ENCODE data around the gene MRPS18A. TPM values are rescaled to one million over a fixed set of nuclear protein-coding genes. Genes with fewer than 3 reads are reported as not detected.

Gene MRPS18A
- total and polyA plus RNA-seq, 2 experiments from 2014 or later, result 58.6 to 62.7 TPM

DNA sequence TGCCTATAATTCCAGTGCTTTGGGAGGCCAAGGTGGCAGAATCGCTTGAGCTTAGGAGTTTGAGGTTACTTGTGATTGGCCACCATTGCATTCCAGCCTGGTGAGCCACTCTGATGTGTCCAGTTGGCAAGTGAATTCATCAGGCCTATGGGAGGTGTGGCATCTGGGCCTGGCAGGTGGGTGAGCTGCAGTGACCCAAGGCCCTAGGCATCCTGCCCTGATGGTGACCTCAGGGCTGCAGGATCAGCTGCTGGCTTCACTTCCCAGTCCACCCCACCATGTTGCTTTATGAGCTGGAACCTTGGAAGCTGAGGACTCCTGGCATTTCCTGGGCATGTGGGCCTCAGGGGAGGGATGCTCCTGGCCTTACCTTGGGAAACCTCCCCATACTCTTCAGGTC lies 22.2 kb downstream of the MRPS18A start:
- no peaks in the 10 kb centered on the region for H3K9me2 ChIP-seq (ENCODE audit: insufficient read depth)
- H3K27me3 ChIP-seq (ENCODE audit: insufficient read depth), result no peaks in the 10 kb centered on the region
- H3K36me3 Mint-ChIP-seq (ENCODE audit: low read depth), result peaks cover 1% of the 10 kb centered on the region; the same call in 2 of the 3 replicates
- no peak for DNase-seq (ENCODE audit: low spot score)
- peaks cover 18% of the 10 kb centered on the region; the same call in 1 of the 2 replicates for H3F3A ChIP-seq (replicated peaks; ENCODE audit: low read depth)
- peaks cover 26% of the 10 kb centered on the region for H3K27me3 Mint-ChIP-seq (ENCODE audit: insufficient read depth, low read depth, poor library complexity)
- H3K4me3 ChIP-seq, result no peak overlapping the region
- H3K9me3 Mint-ChIP-seq, result peaks cover 4% of the 10 kb centered on the region; the same call in 2 of the 3 replicates
- TF ChIP-seq ZNF462 (CRISPR knock-in tag; IDR thresholded peaks at IDR 0.05) (no peak), EZH2phosphoT487 (IDR thresholded peaks at IDR 0.05; ENCODE audit: unreplicated experiment) (no peak), ETS1 (IDR thresholded peaks at IDR 0.05) (no peak), CTCF (conservative IDR thresholded peaks at IDR 0.05; ENCODE audit: low read depth in 2 of 2) (no peak), NANOG (IDR thresholded peaks at IDR 0.05; ENCODE audit: borderline replicate concordance) (no peak), EZH2 (IDR thresholded peaks at IDR 0.05; ENCODE audit: low read depth, unreplicated experiment) (no peak), CREB1 (CRISPR knock-in tag; IDR thresholded peaks at IDR 0.05; ENCODE audit: low read depth) (no peak), JUNB (IDR thresholded peaks at IDR 0.05; ENCODE audit: unreplicated experiment) (no peak), ZNF114 (CRISPR knock-in tag; IDR thresholded peaks at IDR 0.05) (no peak), POLR2AphosphoS5 (IDR thresholded peaks at IDR 0.05; ENCODE audit: low read depth) (no peak), ZNF331 (CRISPR knock-in tag; IDR thresholded peaks at IDR 0.05; ENCODE audit: low read depth) (no peak), STAT1 (IDR thresholded peaks at IDR 0.05; ENCODE audit: unreplicated experiment) (no peak)
- TF ChIP-seq, protein P1, sequence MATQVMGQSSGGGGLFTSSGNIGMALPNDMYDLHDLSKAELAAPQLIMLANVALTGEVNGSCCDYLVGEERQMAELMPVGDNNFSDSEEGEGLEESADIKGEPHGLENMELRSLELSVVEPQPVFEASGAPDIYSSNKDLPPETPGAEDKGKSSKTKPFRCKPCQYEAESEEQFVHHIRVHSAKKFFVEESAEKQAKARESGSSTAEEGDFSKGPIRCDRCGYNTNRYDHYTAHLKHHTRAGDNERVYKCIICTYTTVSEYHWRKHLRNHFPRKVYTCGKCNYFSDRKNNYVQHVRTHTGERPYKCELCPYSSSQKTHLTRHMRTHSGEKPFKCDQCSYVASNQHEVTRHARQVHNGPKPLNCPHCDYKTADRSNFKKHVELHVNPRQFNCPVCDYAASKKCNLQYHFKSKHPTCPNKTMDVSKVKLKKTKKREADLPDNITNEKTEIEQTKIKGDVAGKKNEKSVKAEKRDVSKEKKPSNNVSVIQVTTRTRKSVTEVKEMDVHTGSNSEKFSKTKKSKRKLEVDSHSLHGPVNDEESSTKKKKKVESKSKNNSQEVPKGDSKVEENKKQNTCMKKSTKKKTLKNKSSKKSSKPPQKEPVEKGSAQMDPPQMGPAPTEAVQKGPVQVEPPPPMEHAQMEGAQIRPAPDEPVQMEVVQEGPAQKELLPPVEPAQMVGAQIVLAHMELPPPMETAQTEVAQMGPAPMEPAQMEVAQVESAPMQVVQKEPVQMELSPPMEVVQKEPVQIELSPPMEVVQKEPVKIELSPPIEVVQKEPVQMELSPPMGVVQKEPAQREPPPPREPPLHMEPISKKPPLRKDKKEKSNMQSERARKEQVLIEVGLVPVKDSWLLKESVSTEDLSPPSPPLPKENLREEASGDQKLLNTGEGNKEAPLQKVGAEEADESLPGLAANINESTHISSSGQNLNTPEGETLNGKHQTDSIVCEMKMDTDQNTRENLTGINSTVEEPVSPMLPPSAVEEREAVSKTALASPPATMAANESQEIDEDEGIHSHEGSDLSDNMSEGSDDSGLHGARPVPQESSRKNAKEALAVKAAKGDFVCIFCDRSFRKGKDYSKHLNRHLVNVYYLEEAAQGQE (IDR thresholded peaks at IDR 0.05; ENCODE audit: unreplicated experiment), result no peak
- no peaks in the 10 kb centered on the region; the same call in 1 of the 2 replicates for H4K20me1 ChIP-seq (replicated peaks; ENCODE audit: insufficient read depth)
- no peak overlapping the region for H3K4me3 Mint-ChIP-seq
- no peak overlapping the region for H3K27ac ChIP-seq (ENCODE audit: low read depth)
- H3K4me1 Mint-ChIP-seq, result peaks cover 31% of the 10 kb centered on the region
- H3K4me2 ChIP-seq, result no peak overlapping the region
- H3K36me3 ChIP-seq (ENCODE audit: insufficient read depth), result no peaks in the 10 kb centered on the region
- H3K79me2 ChIP-seq (replicated peaks; ENCODE audit: insufficient read depth), result no peaks in the 10 kb centered on the region
- H3K27ac Mint-ChIP-seq, result no peak overlapping the region
- H3K4me1 ChIP-seq (ENCODE audit: insufficient read depth), result peaks cover 27% of the 10 kb centered on the region
- ATAC-seq, result no peak
- H2AFZ ChIP-seq, result no peak overlapping the region

Data from GM23338 (cell line).